SK-N-SH (cell line): Measurements from ENCODE around the gene CYFIP2. TPM values are rescaled to one million over a fixed set of nuclear protein-coding genes. Genes with fewer than 3 reads are reported as not detected.

Experiments
- CTCF ChIA-PET: fragments of 300-600, 350-600 bp; formaldehyde crosslinking; extraction: SDS; loops from one replicate; lab custom pipeline; 2021; lab: Yijun Ruan, JAX
- POLR2A ChIA-PET: fragments of 350-600 bp; sonication (Branson Sonifier 250); formaldehyde crosslinking; extraction: SDS; loops from one replicate; lab custom pipeline; 2020; ENCODE audit warnings: antibody characterized with exemption, inconsistent platforms; lab: Yijun Ruan, JAX
- DNase-seq: peaks from one replicate; pipeline ENCODE4 v3.0.0; 2012
- H2AFZ ChIP-seq: fragments of 200-600 bp; sonication (generic); 2 replicates; pipeline ENCODE4 v1.8.1; 2016; ENCODE audit warnings: antibody characterized with exemption, mild to moderate bottlenecking, low read depth
- H3F3A ChIP-seq: fragments of 200-600 bp; sonication (generic); replicated peaks from 2 replicates; pipeline ENCODE3; 2016; ENCODE audit warnings: antibody characterized with exemption, mild to moderate bottlenecking; ENCODE audit not compliant: insufficient read depth
- H3K27ac ChIP-seq, 2 experiments: fragments of 200-500 bp in 1 of 2; fragments of 200-600 bp in 1 of 2; sonication (Bioruptor generic) in 1 of 2; sonication (generic), shearing (Covaris generic) in 1 of 2; 2 replicates each; pipeline versions ENCODE4 v1.5.1 to v1.6.1; 2014 to 2016; ENCODE audit warnings: low read depth in 2 of 2, inconsistent platforms in 1 of 2, low read length in 1 of 2, mild to moderate bottlenecking in 1 of 2, mixed read lengths in 1 of 2
- H3K27me3 ChIP-seq: fragments of 200-600 bp; sonication (generic), shearing (Covaris generic); 2 replicates; pipeline ENCODE4 v1.6.1; 2016; ENCODE audit warnings: mixed run types; ENCODE audit not compliant: insufficient read depth
- H3K36me3 ChIP-seq, 2 experiments: fragments of 200-500 bp in 1 of 2; fragments of 200-600 bp in 1 of 2; sonication (Bioruptor generic) in 1 of 2; sonication (generic) in 1 of 2; replicated peaks in 1 of 2; 2 replicates each; pipeline versions ENCODE3 to v1.5.1; 2014 to 2016; ENCODE audit warnings: low read length in 1 of 2, mild to moderate bottlenecking in 1 of 2; ENCODE audit not compliant: insufficient read depth in 2 of 2, control insufficient read depth in 1 of 2
- H3K4me1 ChIP-seq, 2 experiments: fragments of 200-500 bp in 1 of 2; fragments of 200-600 bp in 1 of 2; sonication (Bioruptor generic) in 1 of 2; sonication (generic), shearing (Covaris generic) in 1 of 2; 2 replicates each; pipeline versions ENCODE4 v1.5.1 to v1.6.1; 2014 to 2016; ENCODE audit warnings: low read depth in 1 of 2, low read length in 1 of 2, mixed run types in 1 of 2; ENCODE audit not compliant: insufficient read depth in 2 of 2, control insufficient read depth in 1 of 2
- H3K4me2 ChIP-seq: fragments of 200-600 bp; sonication (generic), shearing (Covaris generic); 2 replicates; pipeline ENCODE4 v1.6.1; 2017; ENCODE audit warnings: mixed run types
- H3K4me3 ChIP-seq, 2 experiments: fragments of 200-500 bp in 1 of 2; fragments of 200-600 bp in 1 of 2; sonication (Bioruptor generic) in 1 of 2; sonication (generic), shearing (Covaris generic) in 1 of 2; 2 replicates each; pipeline versions ENCODE4 v1.5.1 to v1.8.1; 2014 to 2016; ENCODE audit warnings: low read depth in 2 of 2, inconsistent platforms in 1 of 2, low read length in 1 of 2, mild to moderate bottlenecking in 1 of 2, mixed read lengths in 1 of 2, moderate library complexity in 1 of 2
- H3K79me2 ChIP-seq: fragments of 200-600 bp; sonication (generic); 2 replicates; pipeline ENCODE4 v1.8.1; 2017; ENCODE audit warnings: mild to moderate bottlenecking; ENCODE audit not compliant: insufficient read depth
- H3K9ac ChIP-seq: fragments of 200-600 bp; sonication (generic); 2 replicates; pipeline ENCODE4 v1.6.1; 2017; ENCODE audit warnings: mixed run types
- H3K9me2 ChIP-seq: fragments of 200-600 bp; sonication (generic); 2 replicates; pipeline ENCODE4 v1.6.1; 2017; ENCODE audit warnings: mixed run types
- H3K9me3 ChIP-seq: fragments of 200-600 bp; sonication (generic); 2 replicates; pipeline ENCODE4 v1.6.1; 2017; ENCODE audit warnings: mixed run types, mild to moderate bottlenecking, moderate library complexity
- H4K20me1 ChIP-seq: fragments of 200-600 bp; sonication (generic); 2 replicates; pipeline ENCODE4 v1.6.1; 2017; ENCODE audit warnings: mild to moderate bottlenecking, mixed run types; ENCODE audit not compliant: insufficient read depth
- ELF1 ChIP-seq: IDR thresholded peaks from 2 replicates; pipeline ENCODE4 v1.4.0; 2012
- FOSL2 ChIP-seq: IDR thresholded peaks from 2 replicates; pipeline ENCODE4 v1.4.0; 2012; ENCODE audit warnings: low read depth, mild to moderate bottlenecking, moderate library complexity, borderline replicate concordance
- FOXJ3 ChIP-seq: sonication (generic); formaldehyde crosslinking; IDR thresholded peaks from 2 replicates; pipeline ENCODE4 v1.5.1; 2020; ENCODE audit warnings: mild to moderate bottlenecking, missing genetic modification reagents
- FOXM1 ChIP-seq: IDR thresholded peaks from 2 replicates; pipeline ENCODE4 v1.4.0; 2012; ENCODE audit warnings: low read depth, mild to moderate bottlenecking
- GABPA ChIP-seq: IDR thresholded peaks from 2 replicates; pipeline ENCODE4 v1.4.0; 2012; ENCODE audit warnings: low read depth, mild to moderate bottlenecking
- GATA2 ChIP-seq: sonication (generic); formaldehyde crosslinking; IDR thresholded peaks from 2 replicates; pipeline ENCODE4 v1.5.0; 2020; ENCODE audit warnings: mild to moderate bottlenecking, missing genetic modification reagents
- NFIC ChIP-seq: IDR thresholded peaks from 2 replicates; pipeline ENCODE4 v1.4.0; 2012; ENCODE audit warnings: borderline replicate concordance
- NRF1 ChIP-seq: IDR thresholded peaks from 2 replicates; pipeline ENCODE4 v1.6.1; 2012; ENCODE audit warnings: low read depth, mild to moderate bottlenecking, low read length
- POLR2AphosphoS5 ChIP-seq: IDR thresholded peaks from 2 replicates; pipeline ENCODE4 v1.6.1; 2012; ENCODE audit warnings: low read depth, low read length
- RAD21 ChIP-seq: IDR thresholded peaks from 2 replicates; pipeline ENCODE4 v1.6.1; 2012; ENCODE audit warnings: mild to moderate bottlenecking, low read length
- RXRA ChIP-seq: IDR thresholded peaks from 2 replicates; pipeline ENCODE4 v1.4.0; 2012; ENCODE audit warnings: low read depth, mild to moderate bottlenecking, borderline replicate concordance
- TCF12 ChIP-seq: IDR thresholded peaks from 2 replicates; pipeline ENCODE4 v1.4.0; 2012
- TEAD4 ChIP-seq: IDR thresholded peaks from 2 replicates; pipeline ENCODE4 v1.4.0; 2012; ENCODE audit warnings: mild to moderate bottlenecking, borderline replicate concordance; ENCODE audit not compliant: insufficient read depth
- YY1 ChIP-seq: IDR thresholded peaks from 2 replicates; pipeline ENCODE4 v1.4.0; 2012; ENCODE audit warnings: low read depth, mild to moderate bottlenecking
- WGBS: methylation state at CpG from one replicate; pipeline ENCODE4 v1.1.6; 2017; ENCODE audit warnings: low lambda C conversion rate; 5-methylcytosine and 5-hydroxymethylcytosine counted together
- polyA plus RNA-seq, 3 experiments: library from polyadenylated mRNA; depleted of rRNA; stranded (reverse); fragments of >200 nt; gene quantifications; 2 replicates each; pipeline ENCODE4 v1.2.3, GENCODE V29; 2012
- TF ChIP-seq, protein P1 (sequence below): IDR thresholded peaks from 2 replicates; pipeline ENCODE4 v1.4.0; 2012; ENCODE audit warnings: low read depth, borderline replicate concordance
- TF ChIP-seq, protein P2 (sequence below): fragments of 150-350 bp; IDR thresholded peaks from 2 replicates; pipeline ENCODE4 v1.6.1; 2017; ENCODE audit warnings: antibody characterized with exemption, low read length, low read depth, borderline replicate concordance

Gene CYFIP2
- polyA plus RNA-seq, 1 of the 3 experiments (the other 2 are of a cell fraction), result 20.1 TPM

DNA sequence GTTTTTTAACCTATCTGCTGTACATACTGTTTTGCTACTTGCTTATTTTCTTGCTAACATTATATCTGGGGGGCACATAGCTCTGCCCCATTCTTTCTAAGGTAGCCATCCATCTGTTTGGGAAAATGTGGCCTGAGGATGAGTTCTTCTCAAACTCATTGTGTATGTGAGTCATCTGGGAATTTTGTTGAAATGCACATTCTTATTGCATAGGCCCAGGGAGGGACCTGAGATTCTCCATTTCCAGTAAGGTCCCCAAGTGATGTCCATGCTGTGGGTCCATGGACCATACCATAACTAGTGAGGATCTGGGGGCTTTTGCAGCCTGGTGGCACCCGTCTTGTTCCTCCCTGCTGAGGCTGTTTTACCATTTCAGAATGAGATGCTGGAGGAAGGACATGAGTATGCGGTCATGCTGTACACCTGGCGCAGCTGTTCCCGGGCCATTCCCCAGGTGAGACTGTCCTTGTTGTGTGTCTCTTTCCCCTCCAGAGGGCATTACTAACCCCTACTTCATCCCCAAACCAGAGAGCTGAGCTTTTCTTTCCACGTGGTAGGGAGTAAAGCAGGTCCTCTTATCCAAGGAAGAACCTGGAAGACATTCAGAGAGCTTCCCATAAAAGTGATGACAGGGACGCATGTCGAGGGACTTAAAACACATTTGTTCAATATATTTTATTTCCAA is 28.6 kb downstream of the CYFIP2 start:
- H3K9ac ChIP-seq, result no peak overlapping the region
- CTCF ChIA-PET, result interaction anchor here (0.6 kb wide), 1 partner anchor 34 kb away, joined by 3 read pairs; no protein-coding TSS in a partner anchor
- H3K4me3 ChIP-seq, result no peak overlapping the region
- H4K20me1 ChIP-seq, result no peaks in the 10 kb centered on the region
- no peak overlapping the region for H3K27ac ChIP-seq
- no peak overlapping the region for H3K4me2 ChIP-seq
- H3K4me1 ChIP-seq, result peaks cover 0 to 8% of the 10 kb centered on the region in 2 experiments; a peak in 1 of 4 replicates
- H3F3A ChIP-seq, result peaks cover 4% of the 10 kb centered on the region
- POLR2A ChIA-PET, result no interaction called here
- 87% methylated on average over 6 of the region's 7 CpGs for WGBS
- H3K9me2 ChIP-seq, result no peaks in the 10 kb centered on the region
- H3K27me3 ChIP-seq, result no peaks in the 10 kb centered on the region
- peaks cover 0 to 17% of the 10 kb centered on the region in 2 experiments for H3K36me3 ChIP-seq
- DNase-seq, result no peak
- H2AFZ ChIP-seq, result no peak overlapping the region
- H3K9me3 ChIP-seq, result no peaks in the 10 kb centered on the region
- TF ChIP-seq, protein P1, sequence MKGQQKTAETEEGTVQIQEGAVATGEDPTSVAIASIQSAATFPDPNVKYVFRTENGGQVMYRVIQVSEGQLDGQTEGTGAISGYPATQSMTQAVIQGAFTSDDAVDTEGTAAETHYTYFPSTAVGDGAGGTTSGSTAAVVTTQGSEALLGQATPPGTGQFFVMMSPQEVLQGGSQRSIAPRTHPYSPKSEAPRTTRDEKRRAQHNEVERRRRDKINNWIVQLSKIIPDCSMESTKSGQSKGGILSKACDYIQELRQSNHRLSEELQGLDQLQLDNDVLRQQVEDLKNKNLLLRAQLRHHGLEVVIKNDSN, result no peak
- TF ChIP-seq TEAD4, result no peak
- H3K79me2 ChIP-seq, result no peaks in the 10 kb centered on the region

DNA sequence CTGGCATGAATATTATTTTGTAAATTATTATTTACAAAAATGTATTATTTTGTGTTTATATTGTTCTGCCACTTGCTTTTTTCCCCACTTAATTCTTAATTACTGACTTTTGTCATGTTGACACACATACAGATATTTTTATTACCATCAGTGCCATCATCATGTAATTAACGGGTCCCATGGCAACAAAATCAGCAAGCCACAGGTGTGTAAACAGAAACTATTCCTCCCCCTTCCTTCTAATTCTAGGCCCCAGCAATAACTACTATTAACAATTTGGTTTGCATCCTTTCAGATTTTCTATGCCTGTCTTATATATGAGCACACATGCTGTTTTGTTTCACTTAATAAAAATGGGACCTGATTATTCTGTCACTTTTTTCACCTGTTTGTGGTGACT is 29.3 kb downstream of the CYFIP2 start:
- WGBS, result 96% methylated on average over 1 of the region's 1 CpG
- CTCF ChIA-PET, result no interaction called here

More for the DNA sequence above, 29.3 kb downstream of the CYFIP2 start:
- no peaks in the 10 kb centered on the region for H4K20me1 ChIP-seq
- POLR2A ChIA-PET, result no interaction called here
- H3K9ac ChIP-seq, result no peak overlapping the region
- no peak overlapping the region for H3K27ac ChIP-seq
- TF ChIP-seq, protein P2, sequence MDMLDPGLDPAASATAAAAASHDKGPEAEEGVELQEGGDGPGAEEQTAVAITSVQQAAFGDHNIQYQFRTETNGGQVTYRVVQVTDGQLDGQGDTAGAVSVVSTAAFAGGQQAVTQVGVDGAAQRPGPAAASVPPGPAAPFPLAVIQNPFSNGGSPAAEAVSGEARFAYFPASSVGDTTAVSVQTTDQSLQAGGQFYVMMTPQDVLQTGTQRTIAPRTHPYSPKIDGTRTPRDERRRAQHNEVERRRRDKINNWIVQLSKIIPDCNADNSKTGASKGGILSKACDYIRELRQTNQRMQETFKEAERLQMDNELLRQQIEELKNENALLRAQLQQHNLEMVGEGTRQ, result no peak
- TF ChIP-seq GABPA, result no peak
- TF ChIP-seq RXRA, result no peak
- TF ChIP-seq TCF12, result no peak
- no peak for TF ChIP-seq POLR2AphosphoS5
- no peak for TF ChIP-seq FOSL2
- no peak for TF ChIP-seq ELF1
- TF ChIP-seq RAD21, result no peak
- TF ChIP-seq GATA2 (CRISPR knock-in tag), result no peak
- TF ChIP-seq, protein P1, result no peak
- TF ChIP-seq FOXJ3, result no peak
- TF ChIP-seq FOXM1, result no peak
- no peak for TF ChIP-seq NRF1
- no peak for TF ChIP-seq NFIC
- TF ChIP-seq YY1, result no peak
- no peak overlapping the region for H3K4me2 ChIP-seq
- no peak overlapping the region for H3K4me3 ChIP-seq
- H3K79me2 ChIP-seq, result no peaks in the 10 kb centered on the region
- peaks cover 4% of the 10 kb centered on the region for H3F3A ChIP-seq
- H3K27me3 ChIP-seq, result no peaks in the 10 kb centered on the region
- H2AFZ ChIP-seq, result no peak overlapping the region
- DNase-seq, result no peak
- peaks cover 0 to 17% of the 10 kb centered on the region in 2 experiments for H3K36me3 ChIP-seq
- H3K4me1 ChIP-seq, result peaks cover 0 to 2% of the 10 kb centered on the region in 2 experiments; a peak in 1 of 4 replicates
- no peaks in the 10 kb centered on the region for H3K9me2 ChIP-seq
- H3K9me3 ChIP-seq, result no peaks in the 10 kb centered on the region
